ENCODE measurements around the gene IFT52. TPM values are rescaled to one million over a fixed set of nuclear protein-coding genes. Genes with fewer than 3 reads are reported as not detected.

IFT52 gene
- total RNA-seq, 2 experiments from 2014 or later, result 22.7 to 24.7 TPM

GRCh38 chr20:43570496-43570895 is 20.2 kb upstream of the IFT52 start:
- ChIA-PET POLR2A (interaction anchor here (1.1 kb wide), 1 partner anchor 93 kb away, joined by 3 read pairs; no protein-coding TSS in a partner anchor), CTCF (ENCODE audit: unreplicated experiment) (no interaction called here)
- Histone ChIP-seq H3K27ac (ENCODE audit: low read depth, low read length, poor library complexity, severe bottlenecking) (no peak overlapping the region), H3K79me2 (ENCODE audit: insufficient read depth, low read depth, low read length) (no peaks in the 10 kb centered on the region), H4K20me1 (ENCODE audit: insufficient read depth, low read length) (no peaks in the 10 kb centered on the region), H3K4me3 (ENCODE audit: low read depth, low read length, poor library complexity, severe bottlenecking) (no peak overlapping the region), H3K4me1 (ENCODE audit: insufficient read depth, low read length, poor library complexity, severe bottlenecking) (no peaks in the 10 kb centered on the region), H3K36me3 (ENCODE audit: insufficient read depth, low read length) (no peaks in the 10 kb centered on the region), H3K4me2 (ENCODE audit: low read length) (no peak overlapping the region), H2AFZ (ENCODE audit: low read length) (no peak overlapping the region), H3K9me3 (ENCODE audit: low read length) (no peaks in the 10 kb centered on the region), H3K9me2 (ENCODE audit: insufficient read depth, low read length) (no peaks in the 10 kb centered on the region)
- TF ChIP-seq CTCF (conservative IDR thresholded peaks at IDR 0.05; ENCODE audit: low read length) (no peak), EZH2phosphoT487 (IDR thresholded peaks at IDR 0.05; ENCODE audit: borderline replicate concordance, low read depth, low read length) (no peak)
- intact Hi-C loops (cut with micrococcal nuclease; ENCODE audit: unreplicated experiment), result no loop called here
- BruUV-seq (replicated peaks), result no TSS peak
- no peak for DNase-seq (ENCODE audit: low spot score)

- Histone ChIP-seq H3K4me3 (ENCODE audit: low read depth, low read length, poor library complexity, severe bottlenecking) (no peak overlapping the region), H3K27ac (ENCODE audit: low read depth, low read length, poor library complexity, severe bottlenecking) (no peak overlapping the region), H3K36me3 (ENCODE audit: insufficient read depth, low read length) (no peaks in the 10 kb centered on the region), H3K9me2 (ENCODE audit: insufficient read depth, low read length) (no peaks in the 10 kb centered on the region), H3K9me3 (ENCODE audit: low read length) (no peaks in the 10 kb centered on the region), H2AFZ (ENCODE audit: low read length) (no peak overlapping the region), H3K4me2 (ENCODE audit: low read length) (no peak overlapping the region), H3K79me2 (ENCODE audit: insufficient read depth, low read depth, low read length) (no peaks in the 10 kb centered on the region), H3K4me1 (ENCODE audit: insufficient read depth, low read length, poor library complexity, severe bottlenecking) (no peaks in the 10 kb centered on the region), H4K20me1 (ENCODE audit: insufficient read depth, low read length) (no peaks in the 10 kb centered on the region)
- ChIA-PET CTCF (ENCODE audit: unreplicated experiment) (no interaction called here), POLR2A (interaction anchor here (1.6 kb wide), 1 partner anchor 80 kb away, joined by 3 read pairs; no protein-coding TSS in a partner anchor)
- intact Hi-C loops (cut with micrococcal nuclease; ENCODE audit: unreplicated experiment), result no loop called here
- TF ChIP-seq CTCF (conservative IDR thresholded peaks at IDR 0.05; ENCODE audit: low read length), result peak; percentile 73
- TF ChIP-seq EZH2phosphoT487 (IDR thresholded peaks at IDR 0.05; ENCODE audit: borderline replicate concordance, low read depth, low read length), result no peak
- peak; percentile 18 for DNase-seq (ENCODE audit: low spot score)
- BruUV-seq (replicated peaks), result no TSS peak
Measured at GRCh38 chr20:43571310-43571709, 19.4 kb upstream of the IFT52 start.

GRCh38 chr20:43571771-43572170 is 19.0 kb upstream of the IFT52 start:
- POLR2A ChIA-PET, result interaction anchor here (0.6 to 1.6 kb wide), 2 partner anchors 9 to 79 kb away, joined by 3 to 4 read pairs; no protein-coding TSS in a partner anchor

More at GRCh38 chr20:43571771-43572170, 19.0 kb upstream of the IFT52 start:
- Histone ChIP-seq H3K9me2 (ENCODE audit: insufficient read depth, low read length) (no peaks in the 10 kb centered on the region), H3K79me2 (ENCODE audit: insufficient read depth, low read depth, low read length) (no peaks in the 10 kb centered on the region), H3K4me2 (ENCODE audit: low read length) (no peak overlapping the region), H3K9me3 (ENCODE audit: low read length) (no peaks in the 10 kb centered on the region), H3K4me1 (ENCODE audit: insufficient read depth, low read length, poor library complexity, severe bottlenecking) (no peaks in the 10 kb centered on the region), H3K36me3 (ENCODE audit: insufficient read depth, low read length) (no peaks in the 10 kb centered on the region), H3K27ac (ENCODE audit: low read depth, low read length, poor library complexity, severe bottlenecking) (no peak overlapping the region), H3K4me3 (ENCODE audit: low read depth, low read length, poor library complexity, severe bottlenecking) (no peak overlapping the region), H2AFZ (ENCODE audit: low read length) (no peak overlapping the region), H4K20me1 (ENCODE audit: insufficient read depth, low read length) (no peaks in the 10 kb centered on the region)
- TF ChIP-seq EZH2phosphoT487 (IDR thresholded peaks at IDR 0.05; ENCODE audit: borderline replicate concordance, low read depth, low read length), result no peak
- no peak for TF ChIP-seq CTCF (conservative IDR thresholded peaks at IDR 0.05; ENCODE audit: low read length)
- no TSS peak for BruUV-seq (replicated peaks)
- no peak for DNase-seq (ENCODE audit: low spot score)
- CTCF ChIA-PET (ENCODE audit: unreplicated experiment), result no interaction called here
- intact Hi-C loops (cut with micrococcal nuclease; ENCODE audit: unreplicated experiment), result no loop called here

All from OCI-LY7 (cell line).